HG02981 (cell line): ENCODE measurements around the gene LYRM4.

Experiments used
- ATAC-seq: cut with Tn5 transposase; IDR thresholded peaks from one replicate; pipeline ENCODE4 v1.9.1; 2021; ENCODE audit warnings: mild to moderate bottlenecking, moderate library complexity; ENCODE audit not compliant: unreplicated experiment

Gene LYRM4

GRCh38 chr6:5059036-5059896, 201.5 kb downstream of the LYRM4 start:
- ATAC-seq: no peak
